Cardiac muscle cell (in vitro differentiated cells and primary cell): Measurements from ENCODE around the gene DNASE1L2. TPM values are rescaled to one million over a fixed set of nuclear protein-coding genes. Genes with fewer than 3 reads are reported as not detected.

ENCODE experiments used
- DNase-seq, 2 donors: peaks; one replicate each; pipeline versions ENCODE4 v3.0.0 to v3.0.0-alpha.2; 2010 to 2017; ENCODE audit warnings: low read depth in 1 of 2, low spot score in 1 of 2
- H3K27ac ChIP-seq: fragments of 200-600 bp; sonication (generic); 2 replicates; pipeline ENCODE4 v1.5.1; 2016
- H3K27me3 ChIP-seq: fragments of 200-600 bp; sonication (generic); 2 replicates; pipeline ENCODE4 v1.6.0; 2016; ENCODE audit warnings: control low read depth
- H3K36me3 ChIP-seq: fragments of 200-600 bp; sonication (generic); 2 replicates; pipeline ENCODE4 v1.5.1; 2016; ENCODE audit warnings: control low read depth
- H3K4me1 ChIP-seq: fragments of 200-600 bp; sonication (generic); 2 replicates; pipeline ENCODE4 v1.8.1; 2017; ENCODE audit warnings: low read depth, mild to moderate bottlenecking, mixed run types
- H3K4me3 ChIP-seq: fragments of 200-600 bp; sonication (generic); 2 replicates; pipeline ENCODE4 v1.5.1; 2016; ENCODE audit warnings: mild to moderate bottlenecking
- H3K9me3 ChIP-seq: fragments of 200-600 bp; sonication (generic); 2 replicates; pipeline ENCODE4 v1.5.1; 2017; ENCODE audit warnings: low read depth, mild to moderate bottlenecking, control low read depth
- polyA plus RNA-seq: library from polyadenylated mRNA; unstranded; fragments of >200 nt; fragmentation: Nextera tagmentation; extraction: Ambion mirVana; gene quantifications from 2 replicates; pipeline ENCODE4 v1.2.1, GENCODE V29; 2016
- total RNA-seq: library from RNA; depleted of rRNA; stranded (reverse); fragments of >200 nt; gene quantifications from 2 replicates; pipeline ENCODE4 v1.2.3, GENCODE V29; 2016
- TF ChIP-seq, protein P1 (sequence below): IDR thresholded peaks from 2 replicates; pipeline ENCODE4 v1.5.1; 2012; ENCODE audit warnings: low read depth, mild to moderate bottlenecking, low read length

Gene DNASE1L2
- total and polyA plus RNA-seq, 2 experiments from 2014 or later: 0.68 to 1.1 TPM

DNA sequence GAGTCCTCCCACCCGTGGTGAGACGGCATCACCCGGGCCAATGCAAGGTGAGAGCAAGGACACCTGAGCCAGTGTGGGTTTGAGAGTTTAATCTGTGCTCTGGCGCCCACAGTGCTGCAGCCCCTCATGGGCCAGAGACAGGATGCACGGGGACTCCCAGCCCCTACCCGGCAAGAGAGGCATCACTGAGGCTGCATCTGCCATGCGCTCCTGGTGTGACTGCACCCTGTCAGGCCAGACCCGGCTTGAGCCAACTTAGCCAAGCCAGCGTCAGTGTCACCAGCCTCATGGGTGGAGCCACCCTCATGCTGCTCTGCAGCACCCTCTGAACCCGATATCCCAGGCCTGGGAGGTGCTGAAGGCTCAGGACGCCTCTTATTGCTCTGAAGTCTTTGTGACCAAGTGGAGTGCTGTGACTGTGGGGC, 24.3 kb upstream of the DNASE1L2 start:
- H3K36me3 ChIP-seq: peaks cover 5% of the 10 kb centered on the region
- H3K4me3 ChIP-seq: no peak overlapping the region
- H3K4me1 ChIP-seq: peaks cover 22% of the 10 kb centered on the region
- peak overlapping the region; percentile 81 for H3K27ac ChIP-seq
- TF ChIP-seq, protein P1, sequence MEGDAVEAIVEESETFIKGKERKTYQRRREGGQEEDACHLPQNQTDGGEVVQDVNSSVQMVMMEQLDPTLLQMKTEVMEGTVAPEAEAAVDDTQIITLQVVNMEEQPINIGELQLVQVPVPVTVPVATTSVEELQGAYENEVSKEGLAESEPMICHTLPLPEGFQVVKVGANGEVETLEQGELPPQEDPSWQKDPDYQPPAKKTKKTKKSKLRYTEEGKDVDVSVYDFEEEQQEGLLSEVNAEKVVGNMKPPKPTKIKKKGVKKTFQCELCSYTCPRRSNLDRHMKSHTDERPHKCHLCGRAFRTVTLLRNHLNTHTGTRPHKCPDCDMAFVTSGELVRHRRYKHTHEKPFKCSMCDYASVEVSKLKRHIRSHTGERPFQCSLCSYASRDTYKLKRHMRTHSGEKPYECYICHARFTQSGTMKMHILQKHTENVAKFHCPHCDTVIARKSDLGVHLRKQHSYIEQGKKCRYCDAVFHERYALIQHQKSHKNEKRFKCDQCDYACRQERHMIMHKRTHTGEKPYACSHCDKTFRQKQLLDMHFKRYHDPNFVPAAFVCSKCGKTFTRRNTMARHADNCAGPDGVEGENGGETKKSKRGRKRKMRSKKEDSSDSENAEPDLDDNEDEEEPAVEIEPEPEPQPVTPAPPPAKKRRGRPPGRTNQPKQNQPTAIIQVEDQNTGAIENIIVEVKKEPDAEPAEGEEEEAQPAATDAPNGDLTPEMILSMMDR: no peak
- H3K9me3 ChIP-seq: no peaks in the 10 kb centered on the region
- no peak for DNase-seq
- H3K27me3 ChIP-seq: no peaks in the 10 kb centered on the region

DNA sequence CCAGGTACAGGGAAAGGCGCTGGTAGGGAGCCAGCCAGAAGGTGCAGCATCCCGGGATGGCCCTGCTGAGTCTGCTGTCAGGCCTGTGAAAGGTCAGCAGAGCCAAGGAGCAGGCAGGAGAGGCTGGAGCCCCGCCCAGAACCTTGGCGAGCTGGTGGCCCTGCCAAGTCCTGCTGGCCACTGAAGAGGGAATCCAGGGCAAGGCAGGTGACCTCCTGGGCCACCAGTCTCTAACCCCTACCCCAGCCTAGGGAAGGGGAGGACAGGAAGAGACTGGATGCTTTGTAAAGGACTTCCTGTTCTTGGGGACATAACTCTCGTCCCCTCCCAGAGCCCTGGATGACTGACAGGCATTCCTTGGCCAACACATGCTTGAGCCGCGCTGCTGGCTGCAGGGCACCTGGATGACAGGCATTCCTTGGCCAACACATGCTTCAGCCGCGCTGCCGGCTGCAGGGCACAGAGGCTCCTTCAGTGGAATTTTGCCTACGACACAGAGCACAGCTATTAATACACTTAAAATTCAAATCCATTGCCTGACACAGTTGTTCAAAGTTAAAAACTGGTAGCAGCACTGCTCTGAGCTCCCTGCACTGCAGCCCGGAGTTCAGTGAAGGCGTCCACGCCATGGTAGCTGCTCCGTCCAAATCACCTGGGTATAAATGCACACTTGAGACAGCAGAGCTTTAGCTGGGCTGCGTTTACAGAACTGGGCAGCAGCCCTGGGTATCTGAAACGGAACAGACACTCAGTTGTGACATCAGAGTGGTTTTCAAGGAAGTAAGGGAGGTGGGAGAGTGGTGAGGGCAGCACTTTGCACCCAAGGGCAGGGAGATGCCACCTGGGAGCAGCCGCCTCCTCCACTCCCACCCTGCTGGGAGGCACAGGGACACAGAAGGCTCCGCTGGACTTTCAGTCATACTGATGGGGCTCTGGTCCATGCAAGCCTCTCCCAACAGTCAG, 23.6 kb upstream of the DNASE1L2 start:
- H3K9me3 ChIP-seq: no peaks in the 10 kb centered on the region
- peak overlapping the region; percentile 81 for H3K27ac ChIP-seq
- H3K4me1 ChIP-seq: peaks cover 22% of the 10 kb centered on the region
- H3K4me3 ChIP-seq: peak overlapping the region; percentile 94
- peaks cover 5% of the 10 kb centered on the region for H3K36me3 ChIP-seq
- TF ChIP-seq, protein P1: no peak
- no peaks in the 10 kb centered on the region for H3K27me3 ChIP-seq
- DNase-seq: no peak

DNA sequence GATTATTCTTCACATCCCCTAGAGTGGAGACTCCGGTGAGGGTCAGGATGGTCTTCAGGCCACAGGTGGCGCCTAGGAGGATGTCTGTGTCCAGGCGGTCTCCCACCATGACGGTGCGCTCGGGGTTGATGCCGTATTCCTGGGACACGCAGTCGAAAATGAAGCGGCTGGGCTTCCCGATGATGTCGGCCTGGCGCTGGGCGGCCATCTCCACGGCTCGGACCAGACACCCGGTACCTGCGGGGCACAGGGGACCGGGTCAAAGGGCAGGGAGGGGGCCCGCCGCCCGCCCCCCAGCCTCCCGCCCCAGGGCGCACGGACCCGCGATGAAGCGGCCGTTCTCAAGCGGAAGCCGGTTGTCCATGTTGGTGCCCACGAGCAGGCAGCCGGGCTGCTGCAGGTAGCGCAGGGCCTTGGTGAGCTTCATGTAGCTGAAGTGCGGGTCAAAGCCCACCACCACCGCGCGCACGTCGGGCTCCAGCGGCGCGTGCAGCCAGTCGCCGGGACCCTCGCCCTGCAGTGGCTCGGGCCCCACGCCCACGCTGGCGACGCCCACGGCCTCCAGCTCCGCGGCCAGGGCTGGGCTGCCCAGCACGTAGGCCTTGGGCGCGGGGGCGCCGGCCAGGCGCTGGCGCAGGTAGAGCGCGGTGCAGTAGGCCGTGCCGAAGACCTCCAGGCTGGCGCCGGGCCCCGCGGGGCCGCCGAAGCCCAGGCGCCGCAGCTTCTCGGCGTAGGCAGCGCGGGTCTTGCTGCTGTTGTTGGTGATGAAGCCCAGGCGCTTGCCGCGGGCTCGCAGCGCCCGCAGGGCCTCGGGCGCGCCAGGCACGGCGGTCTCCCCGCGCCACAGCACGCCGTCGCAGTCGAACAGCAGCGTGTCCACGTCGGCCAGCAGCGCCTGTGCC, 22.2 kb upstream of the DNASE1L2 start:
- Histone ChIP-seq H3K9me3 (no peaks in the 10 kb centered on the region), H3K27ac (peak overlapping the region; percentile 93), H3K4me3 (peak overlapping the region; percentile 94), H3K36me3 (peaks cover 5% of the 10 kb centered on the region), H3K4me1 (peaks cover 22% of the 10 kb centered on the region), H3K27me3 (no peaks in the 10 kb centered on the region)
- DNase-seq: peak in 1 of 2 donors; percentile 18
- TF ChIP-seq, protein P1: no peak

DNA sequence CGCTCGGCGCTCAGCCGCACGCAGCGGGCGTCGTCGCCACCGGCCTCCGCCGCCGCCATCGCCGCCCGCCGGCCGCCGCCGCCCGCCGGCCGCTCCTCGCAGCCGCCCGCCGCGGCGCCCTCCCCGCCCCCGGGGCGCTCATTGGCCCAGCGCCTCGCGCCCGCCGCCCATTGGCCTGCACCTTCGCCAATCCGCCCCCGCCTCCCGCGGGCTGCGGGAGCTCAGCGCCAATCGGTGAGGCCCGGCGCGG, 21.6 kb upstream of the DNASE1L2 start, which contains the start of gene PGP:
TSS of gene PGP (minus strand) at position 122 of the 250 bp plus-strand sequence. CDS start at position 59, 63 bp downstream.
- H3K4me1 ChIP-seq: peaks cover 22% of the 10 kb centered on the region
- no peak for DNase-seq
- H3K27me3 ChIP-seq: no peaks in the 10 kb centered on the region
- TF ChIP-seq, protein P1: no peak
- H3K27ac ChIP-seq: peak within 1 kb of the TSS; percentile 93
- no peaks in the 10 kb centered on the region for H3K36me3 ChIP-seq
- peak within 1 kb of the TSS; percentile 94 for H3K4me3 ChIP-seq
- no peaks in the 10 kb centered on the region for H3K9me3 ChIP-seq

DNA sequence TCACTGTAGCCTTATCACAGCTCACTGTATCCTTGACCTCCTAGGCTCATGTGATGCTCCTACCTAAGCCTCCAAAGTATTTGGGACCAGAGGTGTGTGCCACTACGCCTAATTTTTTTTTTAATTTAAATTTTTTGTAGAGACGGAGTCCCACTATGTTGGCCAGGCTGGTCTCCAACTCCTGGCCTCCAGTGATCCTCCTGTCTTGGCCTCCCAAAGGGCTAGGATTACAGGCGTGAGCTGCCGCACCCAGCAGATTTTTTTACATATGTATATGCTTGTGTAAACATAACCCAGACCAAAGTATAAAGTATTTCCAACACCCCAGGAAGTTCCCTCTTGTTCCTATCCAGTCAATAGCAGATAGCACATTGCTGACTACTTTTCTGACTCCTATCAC, 19.9 kb upstream of the DNASE1L2 start:
- no peaks in the 10 kb centered on the region for H3K36me3 ChIP-seq
- no peak for DNase-seq
- peaks cover 7% of the 10 kb centered on the region for H3K4me1 ChIP-seq
- no peak overlapping the region for H3K27ac ChIP-seq
- no peaks in the 10 kb centered on the region for H3K27me3 ChIP-seq
- H3K9me3 ChIP-seq: no peaks in the 10 kb centered on the region
- TF ChIP-seq, protein P1: no peak
- no peak overlapping the region for H3K4me3 ChIP-seq
